Ectodermal cell (in vitro differentiated cells): ENCODE measurements around the gene TAGLN.

Source experiments
- H3K27ac ChIP-seq: 2 replicates; pipeline ENCODE4 v1.7.0; 2013; ENCODE audit warnings: mild to moderate bottlenecking, low read depth, low read length; ENCODE audit not compliant: insufficient read depth, poor library complexity, severe bottlenecking
- H3K27me3 ChIP-seq: 2 replicates; pipeline ENCODE4 v1.7.0; 2013; ENCODE audit warnings: mild to moderate bottlenecking, low read length; ENCODE audit not compliant: insufficient read depth, control insufficient read depth, poor library complexity, severe bottlenecking
- H3K36me3 ChIP-seq: one replicate; pipeline ENCODE4 v1.7.0; 2013; ENCODE audit warnings: low read length; ENCODE audit not compliant: control insufficient read depth, insufficient read depth
- H3K4me1 ChIP-seq: one replicate; pipeline ENCODE4 v1.7.0; 2013; ENCODE audit warnings: low read length; ENCODE audit not compliant: control insufficient read depth, insufficient read depth
- H3K4me3 ChIP-seq: 2 replicates; pipeline ENCODE4 v1.7.0; 2013; ENCODE audit warnings: low read depth, low read length, control low read depth; ENCODE audit not compliant: insufficient read depth
- H3K9me3 ChIP-seq: 2 replicates; pipeline ENCODE4 v1.7.0; 2013; ENCODE audit warnings: mild to moderate bottlenecking, low read length, moderate library complexity; ENCODE audit not compliant: control insufficient read depth
- WGBS, 2 experiments: methylation state at CpG; one replicate each; pipeline ENCODE4 v1.1.7; 2013; ENCODE audit warnings: missing lambda C conversion rate in 2 of 2; 5-methylcytosine and 5-hydroxymethylcytosine counted together

Gene TAGLN

GRCh38 chr11:117195761-117196160, 3.4 kb upstream of the TAGLN start:
- no peak overlapping the region for H3K27ac ChIP-seq
- H3K9me3 ChIP-seq = no peaks in the 10 kb centered on the region
- peaks cover 31% of the 10 kb centered on the region for H3K4me1 ChIP-seq
- 95% methylated on average over 19 of the region's 19 CpGs for WGBS, 2 experiments
- H3K36me3 ChIP-seq = peaks cover 5% of the 10 kb centered on the region
- no peak overlapping the region for H3K4me3 ChIP-seq
- no peaks in the 10 kb centered on the region for H3K27me3 ChIP-seq

DNA sequence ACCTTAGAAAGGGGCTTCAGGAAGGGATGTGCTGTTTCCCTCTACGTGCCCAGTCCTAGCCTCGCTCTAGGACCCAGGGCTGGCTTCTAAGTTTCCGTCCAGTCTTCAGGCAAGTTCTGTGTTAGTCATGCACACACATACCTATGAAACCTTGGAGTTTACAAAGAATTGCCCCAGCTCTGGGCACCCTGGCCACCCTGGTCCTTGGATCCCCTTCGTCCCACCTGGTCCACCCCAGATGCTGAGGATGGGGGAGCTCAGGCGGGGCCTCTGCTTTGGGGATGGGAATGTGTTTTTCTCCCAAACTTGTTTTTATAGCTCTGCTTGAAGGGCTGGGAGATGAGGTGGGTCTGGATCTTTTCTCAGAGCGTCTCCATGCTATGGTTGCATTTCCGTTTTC, 2.2 kb upstream of the TAGLN start:
- WGBS, 2 experiments = 92 to 94% methylated on average over 7 of the region's 7 CpGs
- Histone ChIP-seq H3K9me3 (no peaks in the 10 kb centered on the region), H3K27ac (no peak overlapping the region)

DNA sequence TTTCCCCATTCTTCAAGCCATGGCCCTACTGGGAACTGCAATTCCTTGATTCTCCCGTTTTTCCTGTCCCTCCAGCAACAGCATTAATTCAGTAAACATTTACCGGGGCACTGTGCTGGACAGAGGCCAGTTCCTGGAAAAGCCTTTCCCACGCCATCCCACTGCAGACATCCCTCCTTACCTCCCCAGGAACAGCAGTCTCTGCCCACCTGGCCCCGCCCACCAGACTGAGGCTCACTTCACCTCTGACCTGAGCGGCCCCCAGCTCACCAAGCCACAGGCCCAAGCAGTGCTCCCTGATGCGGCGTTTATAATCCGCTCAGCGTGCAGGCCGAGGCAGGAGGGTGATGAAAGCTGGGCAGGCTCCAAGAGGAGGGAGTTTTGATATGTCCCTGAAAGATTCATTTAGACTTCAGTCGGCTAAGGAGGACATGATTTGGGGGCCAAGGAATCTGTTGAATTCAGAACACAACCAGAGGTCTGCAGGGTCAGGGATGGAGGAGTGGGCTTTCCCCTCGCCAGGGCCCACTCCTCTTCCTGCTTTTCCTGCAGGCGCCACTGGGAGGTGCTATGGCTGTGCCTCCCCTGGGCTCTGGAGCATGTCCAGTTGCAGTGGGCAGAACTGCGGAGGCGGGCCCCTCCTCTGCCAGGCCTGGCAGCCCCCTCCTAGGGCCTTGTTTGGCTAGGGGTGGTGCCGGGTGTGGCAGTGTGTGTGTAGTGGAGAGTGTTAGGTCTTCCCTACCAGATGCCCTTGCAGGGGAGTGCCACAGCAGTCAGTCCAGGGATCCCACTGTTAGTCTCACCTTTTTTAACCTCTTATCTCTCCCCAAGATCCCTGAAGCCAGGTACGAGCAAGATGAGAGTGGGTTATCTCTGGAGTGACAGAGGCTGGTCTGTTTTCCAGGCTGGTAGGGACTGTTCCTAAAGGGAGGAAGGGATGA, 1.4 kb upstream of the TAGLN start:
- no peak overlapping the region for H3K4me3 ChIP-seq
- peak overlapping the region; percentile 55 for H3K27ac ChIP-seq
- no peaks in the 10 kb centered on the region for H3K36me3 ChIP-seq
- no peaks in the 10 kb centered on the region for H3K27me3 ChIP-seq
- H3K4me1 ChIP-seq = peaks cover 40% of the 10 kb centered on the region
- H3K9me3 ChIP-seq = no peaks in the 10 kb centered on the region
- WGBS, 2 experiments = 72 to 75% methylated on average over 16 to 17 of the region's 17 CpGs

More for the DNA sequence above, 2.2 kb upstream of the TAGLN start:
- Histone ChIP-seq H3K36me3 (peaks cover 2% of the 10 kb centered on the region), H3K27me3 (no peaks in the 10 kb centered on the region), H3K4me3 (no peak overlapping the region), H3K4me1 (peaks cover 40% of the 10 kb centered on the region)

- no peaks in the 10 kb centered on the region for H3K27me3 ChIP-seq
- WGBS, 2 experiments = 61 to 72% methylated on average over 4 of the region's 4 CpGs
- H3K4me3 ChIP-seq = peak overlapping the region; percentile 56
- peak overlapping the region; percentile 60 for H3K27ac ChIP-seq
- H3K9me3 ChIP-seq = no peaks in the 10 kb centered on the region
- no peaks in the 10 kb centered on the region for H3K36me3 ChIP-seq
- H3K4me1 ChIP-seq = peaks cover 40% of the 10 kb centered on the region
Observed at GRCh38 chr11:117198613-117199012, 557 bp upstream of the TAGLN start.

DNA sequence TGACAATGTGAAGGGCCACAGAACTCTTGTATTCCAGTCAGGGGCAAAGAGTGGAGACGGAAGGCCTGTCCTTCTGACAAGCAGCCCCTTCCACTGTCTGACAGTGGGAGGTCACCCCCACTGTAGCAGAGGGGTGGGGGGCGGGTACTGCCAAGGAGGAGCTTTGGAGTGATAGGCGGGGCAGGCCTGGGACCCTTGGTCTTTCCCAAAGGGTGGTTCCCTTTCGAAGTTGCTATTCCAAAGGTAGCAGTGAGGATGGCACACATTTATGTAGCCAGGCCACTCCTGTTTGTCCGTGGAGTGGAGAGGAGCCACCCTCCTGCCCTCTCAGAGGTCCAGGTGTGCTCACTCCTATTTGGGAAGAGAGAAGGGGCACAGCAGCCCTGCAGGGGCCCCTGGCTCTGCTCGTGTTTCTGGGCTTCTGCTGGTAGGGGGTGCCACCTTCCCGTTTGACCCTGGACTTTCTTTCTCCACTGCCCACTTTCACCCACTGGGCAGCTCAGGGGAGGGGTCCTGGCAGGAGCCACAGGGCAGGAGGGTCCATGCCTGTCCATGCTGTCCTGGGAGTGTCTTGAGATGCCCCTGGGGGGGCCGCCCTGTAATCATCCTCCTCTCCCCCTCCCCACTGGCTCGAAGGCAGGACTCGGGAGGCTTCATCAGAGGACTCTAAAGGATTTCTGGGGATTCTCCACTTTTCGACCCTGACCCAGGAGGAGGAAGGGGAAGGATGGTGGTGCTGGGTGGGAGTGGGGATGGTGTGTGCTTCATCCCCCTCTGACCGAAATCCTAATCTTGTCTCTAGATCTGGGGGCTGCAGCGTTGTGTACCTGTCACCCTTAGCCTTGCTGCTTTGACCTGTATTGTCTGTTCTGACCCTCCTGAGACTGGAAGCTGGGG, 994 bp downstream of the TAGLN start:
- Histone ChIP-seq H3K4me1 (peaks cover 40% of the 10 kb centered on the region), H3K27ac (no peak overlapping the region), H3K27me3 (no peaks in the 10 kb centered on the region), H3K36me3 (no peaks in the 10 kb centered on the region), H3K9me3 (no peaks in the 10 kb centered on the region), H3K4me3 (peak overlapping the region; percentile 56)
- 27% methylated on average over 13 of the region's 13 CpGs for WGBS, 2 experiments

GRCh38 chr11:117200813-117201657, 1.9 kb downstream of the TAGLN start:
- H3K9me3 ChIP-seq = no peaks in the 10 kb centered on the region
- H3K4me3 ChIP-seq = peak overlapping the region; percentile 56
- no peak overlapping the region for H3K27ac ChIP-seq
- H3K36me3 ChIP-seq = no peaks in the 10 kb centered on the region
- no peaks in the 10 kb centered on the region for H3K27me3 ChIP-seq
- WGBS, 2 experiments = 72 to 79% methylated on average over 12 of the region's 12 CpGs
- peaks cover 40% of the 10 kb centered on the region for H3K4me1 ChIP-seq

DNA sequence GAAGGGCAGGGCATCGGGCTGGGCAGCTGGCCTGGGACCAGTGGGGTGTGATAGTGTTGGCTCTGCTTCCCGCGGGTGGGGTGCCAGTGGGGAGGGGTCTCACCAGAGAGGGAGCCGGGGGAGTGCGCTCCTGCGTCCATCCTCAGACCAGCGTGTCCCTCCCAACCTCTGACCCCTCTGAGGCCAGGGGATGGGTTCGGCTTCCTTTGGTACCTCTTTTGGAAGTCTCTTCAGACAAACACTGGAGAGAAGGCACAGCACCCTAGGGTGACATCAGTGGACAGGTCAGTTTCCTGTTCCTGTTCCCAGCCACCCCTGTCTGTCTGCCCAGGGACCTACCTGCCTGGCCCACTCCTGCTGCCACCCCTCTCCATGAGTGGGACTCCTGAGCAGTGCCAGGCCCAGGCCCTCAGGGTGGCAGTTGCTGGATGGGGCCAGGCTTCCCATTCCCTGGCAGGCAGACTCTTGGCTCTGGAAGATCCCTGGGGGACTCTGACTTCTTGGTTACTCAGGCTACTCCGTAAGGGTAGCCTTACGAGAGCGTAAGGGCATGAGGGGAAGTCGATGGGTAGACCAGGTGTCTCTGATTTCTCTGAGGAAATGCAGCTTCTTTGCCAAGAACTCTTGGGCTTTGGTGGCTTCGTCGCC, 2.6 kb downstream of the TAGLN start:
- Histone ChIP-seq H3K9me3 (no peaks in the 10 kb centered on the region), H3K36me3 (no peaks in the 10 kb centered on the region), H3K4me3 (peak overlapping the region; percentile 56), H3K27me3 (no peaks in the 10 kb centered on the region), H3K27ac (no peak overlapping the region), H3K4me1 (peaks cover 40% of the 10 kb centered on the region)
- 83 to 86% methylated on average over 14 of the region's 14 CpGs for WGBS, 2 experiments

DNA sequence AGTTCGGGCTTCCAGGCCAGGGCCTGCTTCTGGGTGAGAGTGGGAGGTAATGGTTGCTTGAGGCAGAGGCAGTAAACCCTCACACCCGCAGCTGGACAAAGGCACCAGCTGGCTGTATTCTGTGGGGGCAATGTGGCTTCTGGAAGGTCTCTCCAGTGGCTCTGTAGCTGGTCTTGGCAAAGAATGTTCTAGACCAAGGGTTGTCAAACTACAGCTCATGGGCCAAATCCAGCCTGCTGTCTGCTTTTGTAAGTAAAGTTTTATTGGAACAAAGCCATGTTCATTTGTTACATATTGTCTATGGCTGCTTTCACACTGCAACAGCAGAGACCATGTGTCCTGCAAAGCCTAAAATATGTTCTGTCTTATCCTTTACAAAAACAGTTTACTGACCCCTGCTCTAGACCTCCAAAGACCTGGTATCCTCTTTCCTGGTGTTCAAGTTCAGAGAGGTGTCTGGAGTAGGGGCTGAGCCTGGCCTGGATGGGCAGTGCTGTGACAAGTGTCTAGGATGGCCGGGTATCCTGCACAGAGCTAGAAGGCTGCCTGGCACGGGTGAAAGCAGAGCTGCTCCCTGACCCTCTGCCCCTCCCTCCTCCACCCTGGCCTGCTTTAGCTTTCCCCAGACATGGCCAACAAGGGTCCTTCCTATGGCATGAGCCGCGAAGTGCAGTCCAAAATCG, 3.4 kb downstream of the TAGLN start:
- no peaks in the 10 kb centered on the region for H3K36me3 ChIP-seq
- peaks cover 40% of the 10 kb centered on the region for H3K4me1 ChIP-seq
- no peaks in the 10 kb centered on the region for H3K9me3 ChIP-seq
- H3K4me3 ChIP-seq = no peak overlapping the region
- H3K27me3 ChIP-seq = no peaks in the 10 kb centered on the region
- 94 to 97% methylated on average over 7 of the region's 7 CpGs for WGBS, 2 experiments
- H3K27ac ChIP-seq = no peak overlapping the region

- no peaks in the 10 kb centered on the region for H3K36me3 ChIP-seq
- no peak overlapping the region for H3K4me3 ChIP-seq
- 96 to 97% methylated on average over 10 of the region's 10 CpGs for WGBS, 2 experiments
- H3K27ac ChIP-seq = no peak overlapping the region
- H3K27me3 ChIP-seq = no peaks in the 10 kb centered on the region
- peaks cover 36% of the 10 kb centered on the region for H3K4me1 ChIP-seq
- H3K9me3 ChIP-seq = no peaks in the 10 kb centered on the region
Observed at GRCh38 chr11:117203069-117203407, 3.9 kb downstream of the TAGLN start.
